ENCODE results near the gene NPEPL1.

- no peak for TF ChIP-seq CTCF (IDR thresholded peaks at IDR 0.05)
- TF ChIP-seq CEBPB (IDR thresholded peaks at IDR 0.05) = no peak
- TF ChIP-seq CHD2 (IDR thresholded peaks at IDR 0.05; ENCODE audit: low read length, partially characterized antibody) = no peak
- TF ChIP-seq EP300 (IDR thresholded peaks at IDR 0.05) = no peak
- TF ChIP-seq ZNF302 (CRISPR knock-in tag; IDR thresholded peaks at IDR 0.05) = no peak
- TF ChIP-seq RAD21 (conservative IDR thresholded peaks at IDR 0.05 in 1 of 2, IDR thresholded peaks at IDR 0.05 in 1 of 2) = no peak
- no peak for TF ChIP-seq SMC3 (IDR thresholded peaks at IDR 0.05)
- no peak for TF ChIP-seq POLR2A (IDR thresholded peaks at IDR 0.05; ENCODE audit: low read length)
- TF ChIP-seq USF2 (IDR thresholded peaks at IDR 0.05) = no peak
- TF ChIP-seq FOSB (CRISPR knock-in tag; IDR thresholded peaks at IDR 0.05) = no peak
- no peak for TF ChIP-seq NFE2L2 (conservative IDR thresholded peaks at IDR 0.05; ENCODE audit: low read length)
- no peak for TF ChIP-seq JUN (IDR thresholded peaks at IDR 0.05)
- no peak for TF ChIP-seq ELK1 (IDR thresholded peaks at IDR 0.05; ENCODE audit: low read depth, low read length)
- TF ChIP-seq ESRRA (IDR thresholded peaks at IDR 0.05; ENCODE audit: borderline replicate concordance, low read length) = no peak
Observed at GRCh38 chr20:58760856-58761255, 68.3 kb downstream of the NPEPL1 start.

All from A549 (cell line).